K562 (cell line): Measurements from ENCODE around the gene CCDC106. TPM values are rescaled to one million over a fixed set of nuclear protein-coding genes. Genes with fewer than 3 reads are reported as not detected.

ENCODE experiments used
- CHD7 ChIP-seq: fragments of 200-600 bp; sonication (generic); IDR thresholded peaks from one replicate; pipeline ENCODE4 v1.6.1; 2012; ENCODE audit warnings: mild to moderate bottlenecking, low read depth, low read length, inconsistent platforms
- GABPA ChIP-seq: fragments of 200-800 bp; sonication (Bioruptor generic); conservative IDR thresholded peaks from 2 replicates; pipeline ENCODE4 v1.6.1; 2016; ENCODE audit warnings: low read depth, missing genetic modification characterization, missing compliant biosample characterization
- HDAC6 ChIP-seq: IDR thresholded peaks from 2 replicates; pipeline ENCODE4 v1.6.1; 2012; ENCODE audit warnings: low read depth, mild to moderate bottlenecking, control low read depth, inconsistent platforms, low read length, moderate library complexity
- TSC22D4 ChIP-seq: fragments of 450-650 bp; IDR thresholded peaks from 2 replicates; pipeline ENCODE4 v1.6.1; 2016; ENCODE audit warnings: missing genetic modification characterization, missing biosample characterization, control low read depth
- ZBED1 ChIP-seq: IDR thresholded peaks from 2 replicates; pipeline ENCODE4 v1.6.1; 2014
- ZFP91 ChIP-seq: sonication (generic); formaldehyde crosslinking; IDR thresholded peaks from 2 replicates; pipeline ENCODE4 v1.8.0; 2022; ENCODE audit warnings: mild to moderate bottlenecking, missing genetic modification reagents
- ZNF609 ChIP-seq: sonication (generic); formaldehyde crosslinking; IDR thresholded peaks from 2 replicates; pipeline ENCODE4 v1.8.1; 2023; ENCODE audit warnings: missing genetic modification reagents, mild to moderate bottlenecking, borderline replicate concordance
- polyA plus RNA-seq, 8 experiments: library from polyadenylated mRNA; depleted of rRNA in 4 of 8; stranded (reverse) in 5 of 8; unstranded in 3 of 8; fragments of >200 nt; fragmentation: Nextera tagmentation in 2 of 8; fragmentation: Illumina TruSeq in 1 of 8; extraction: Ambion mirVana in 2 of 8; extraction: Trizol in 1 of 8; gene quantifications; 2 replicates each; pipeline versions ENCODE4 v1.2.1 to v1.2.3, GENCODE V29; 2011 to 2014; ENCODE audit warnings: inconsistent platforms in 1 of 8, missing spikeins in 1 of 8
- total RNA-seq, 7 experiments: library from RNA; depleted of rRNA in 6 of 7; stranded (reverse); fragments of >200 nt in 6 of 7; fragmentation: Illumina TruSeq in 2 of 7; extraction: Trizol in 2 of 7; gene quantifications; 2 replicates each; pipeline versions ENCODE4 v1.2.1 to v1.2.3, GENCODE V29; 2011 to 2021; ENCODE audit warnings: low replicate concordance in 1 of 7

CCDC106 gene
- total and polyA plus RNA-seq, 9 of the 15 experiments (the other 6 are each of a cell fraction or from before 2014, with no cell fraction given) = 0.10 to 27.5 (median 15.0) TPM; not detected in 1

GRCh38 chr19:55599468-55599841, 48.6 kb upstream of the CCDC106 start, which contains the start of gene FIZ1 (continued):
- TF ChIP-seq CHD7 = no peak
- no peak for TF ChIP-seq ZFP91
- TF ChIP-seq ZNF609 (CRISPR knock-in tag) = no peak
- no peak for TF ChIP-seq TSC22D4
- no peak for TF ChIP-seq HDAC6
- no peak for TF ChIP-seq ZBED1
- TF ChIP-seq GABPA (tag) = peak; percentile 99
